GM13976 (cell line): ENCODE results near the gene NPPC.

ENCODE experiments used
- DNase-seq: peaks from one replicate; pipeline ENCODE4 v3.0.0; 2012; ENCODE audit warnings: low spot score
- CTCF ChIP-seq: IDR thresholded peaks from 2 replicates; pipeline ENCODE4 v1.5.1; 2012; ENCODE audit warnings: borderline replicate concordance, mild to moderate bottlenecking; ENCODE audit not compliant: insufficient read depth; ENCODE audit errors: extremely low read depth, missing control alignments, control extremely low read depth
- in situ Hi-C: fragments of 300-500 bp; cut with MboI; formaldehyde crosslinking; loops from one replicate; pipeline ENCODE4 v1.12.0; 2022; ENCODE audit warnings: low sequenced_read_pairs, mixed read lengths, inconsistent platforms; ENCODE audit not compliant: unreplicated experiment

NPPC gene

DNA sequence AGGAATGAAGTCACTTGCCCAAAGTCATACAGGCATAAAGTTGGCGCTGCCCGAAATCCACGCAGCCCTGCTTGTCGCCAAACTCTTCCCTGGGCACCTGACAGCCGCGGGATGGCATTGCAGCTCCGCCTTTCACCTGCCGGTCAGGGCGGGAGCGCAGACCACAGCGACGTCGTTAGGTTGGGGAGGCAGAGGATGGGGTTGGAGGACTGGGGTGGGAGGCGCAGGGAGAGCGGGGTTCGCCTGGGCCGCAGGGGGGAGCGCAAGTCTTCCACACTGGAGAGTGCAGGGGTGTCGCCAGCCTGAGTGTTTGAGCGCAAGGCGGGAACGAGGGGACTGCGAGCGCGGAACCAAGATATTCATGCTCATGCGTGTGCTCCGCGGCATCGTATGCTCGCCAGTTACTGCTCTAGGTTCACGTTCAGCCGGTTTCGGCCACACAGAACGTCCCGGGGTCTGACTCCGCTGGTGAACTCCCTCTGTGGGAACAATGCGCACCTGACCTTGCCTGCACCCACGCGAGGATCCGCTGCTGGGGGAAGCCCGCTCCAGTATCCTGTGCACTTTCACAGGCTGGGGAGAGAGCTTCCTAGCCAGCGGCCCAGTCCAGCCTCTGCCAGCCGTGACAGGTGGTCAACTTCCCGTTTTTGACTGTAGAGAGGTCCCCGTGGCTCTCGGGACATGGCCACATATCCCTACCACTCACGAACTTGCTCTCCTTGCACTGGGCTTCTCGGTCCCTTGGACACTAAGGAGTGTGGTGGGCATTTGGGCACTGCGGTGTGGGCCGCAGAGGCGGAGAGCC lies 767 bp upstream of the NPPC start:
- no peak for TF ChIP-seq CTCF
- peak; percentile 65 for DNase-seq
- in situ Hi-C loops = loop anchor here (5.0 to 10.0 kb wide), 2 partner anchors 210 to 388 kb away; no protein-coding TSS in a partner anchor

DNA sequence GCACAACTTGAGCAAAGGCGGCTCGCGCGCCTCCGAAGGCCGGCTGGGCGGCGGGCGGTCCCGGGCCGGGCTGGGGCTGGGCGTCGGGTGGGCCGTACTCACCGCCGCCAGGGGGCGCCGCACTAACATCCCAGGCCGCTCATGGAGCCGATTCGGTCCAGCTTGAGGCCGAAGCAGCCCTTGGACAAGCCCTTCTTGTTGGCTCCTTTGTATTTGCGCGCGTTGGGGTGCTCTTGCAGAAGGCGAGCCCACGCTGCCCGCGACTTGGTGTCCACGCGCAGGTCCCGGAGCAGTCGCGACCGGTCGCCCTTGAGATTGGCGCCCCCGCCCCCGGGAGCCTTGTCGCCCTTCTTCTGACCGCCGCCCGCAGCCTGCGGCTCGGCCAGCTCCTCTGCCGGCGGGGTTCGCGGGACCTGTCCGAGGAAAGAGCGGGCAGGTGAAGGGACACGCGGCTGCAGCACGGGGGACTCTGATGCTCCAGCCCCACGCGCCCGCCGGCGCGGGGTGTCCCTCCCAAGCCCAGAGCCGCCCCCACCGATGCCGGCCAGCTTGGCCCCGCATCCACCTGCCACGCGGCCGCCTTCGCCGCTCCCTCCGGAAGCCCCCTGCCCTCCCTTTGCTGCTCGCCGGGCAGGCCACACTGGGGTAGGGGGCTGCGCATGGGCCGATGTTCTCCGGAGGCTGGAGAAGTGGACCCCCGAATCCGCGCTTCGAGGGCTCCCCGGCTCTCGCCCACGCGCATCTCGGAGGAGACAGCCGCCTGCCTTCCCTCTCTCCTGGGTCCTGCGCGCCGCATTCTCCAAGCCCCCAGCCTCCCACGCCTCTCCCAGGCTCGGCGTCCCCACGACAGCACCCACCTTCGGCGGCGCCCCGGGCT lies 655 bp downstream of the NPPC start:
- TF ChIP-seq CTCF = peak; percentile 89
- in situ Hi-C loops = loop anchor here (5.0 to 10.0 kb wide), 2 partner anchors 212 to 389 kb away; no protein-coding TSS in a partner anchor
- DNase-seq = peak; percentile 92

- DNase-seq = no peak
- in situ Hi-C loops = loop anchor here (5.0 to 10.0 kb wide), 2 partner anchors 212 to 390 kb away; no protein-coding TSS in a partner anchor
- no peak for TF ChIP-seq CTCF
These were observed 1.3 kb downstream of the NPPC start for GRCh38 chr2:231924889-231925275.

DNA sequence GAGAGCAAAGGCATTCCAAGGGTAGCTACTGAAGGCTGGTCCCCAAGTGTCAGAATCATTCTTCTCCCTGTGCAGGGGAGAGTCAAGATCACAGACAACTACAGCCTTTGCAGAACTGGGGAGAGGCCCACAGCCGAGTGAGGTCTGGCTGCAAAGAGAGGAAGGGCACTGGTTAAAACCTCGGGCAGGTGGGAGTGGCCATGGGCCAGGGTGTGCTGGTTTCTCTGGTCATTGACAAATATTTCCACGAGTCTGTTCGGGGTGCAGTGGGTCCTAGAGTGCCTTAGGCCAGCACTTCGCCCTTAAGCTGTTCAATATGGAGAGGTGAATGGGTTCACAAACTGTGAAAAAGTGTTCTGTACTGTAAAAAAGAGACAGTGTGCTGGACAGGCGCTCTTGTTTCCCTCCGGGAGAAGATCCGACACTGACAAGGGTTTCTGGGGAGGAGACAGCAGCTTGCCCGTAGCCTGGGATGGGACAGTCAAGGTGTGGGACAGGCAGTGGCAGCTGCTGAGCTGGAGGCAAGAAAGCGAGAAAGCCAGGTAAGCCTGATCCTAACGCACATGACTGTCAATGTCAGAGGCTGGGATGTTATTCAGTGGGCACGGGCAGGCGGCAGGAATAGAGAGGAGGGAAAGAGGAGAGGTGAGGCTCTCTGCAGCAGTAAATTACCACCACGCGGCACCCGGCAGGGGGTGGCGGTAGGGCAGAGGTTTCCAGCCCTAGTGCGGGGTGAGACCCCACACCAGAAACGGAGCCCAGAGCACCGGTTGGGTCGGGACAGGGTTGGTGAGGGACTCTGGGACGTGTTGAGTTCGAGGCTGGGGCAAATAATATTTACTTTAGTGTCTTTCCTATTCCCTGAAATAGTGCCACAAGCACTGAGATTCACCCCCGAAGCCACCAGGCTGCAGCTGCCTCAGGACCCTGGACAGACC lies 2.0 kb downstream of the NPPC start:
- TF ChIP-seq CTCF = no peak
- DNase-seq = no peak
- in situ Hi-C loops = loop anchor here (10.0 kb wide), 1 partner anchor 391 kb away; no protein-coding TSS in a partner anchor

DNA sequence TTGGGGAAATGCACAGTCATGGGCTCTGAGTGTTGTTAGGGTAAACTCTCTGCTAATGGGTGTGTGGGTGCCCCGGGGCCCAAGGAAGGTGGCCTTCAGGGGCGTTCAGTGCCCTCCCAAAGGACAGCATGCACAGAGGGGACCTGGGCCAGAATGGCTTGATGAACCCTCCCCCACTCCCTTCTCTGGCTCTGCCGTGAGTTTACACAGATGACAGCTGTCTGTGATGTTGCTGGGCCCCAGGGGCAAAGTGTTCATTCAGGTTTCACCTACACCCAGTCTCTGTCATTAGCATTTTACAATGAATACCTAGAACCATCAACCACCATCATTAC lies 3.2 kb downstream of the NPPC start:
- in situ Hi-C loops = loop anchor here (10.0 kb wide), 1 partner anchor 392 kb away; no protein-coding TSS in a partner anchor
- no peak for TF ChIP-seq CTCF
- DNase-seq = no peak
